IMR-90 (cell line): ENCODE data around the gene APMAP. TPM values are rescaled to one million over a fixed set of nuclear protein-coding genes. Genes with fewer than 3 reads are reported as not detected.

Source experiments
- ATAC-seq: fragments of 200-7000 bp; cut with Tn5 transposase; 2 replicates; pipeline ENCODE4 v1.9.1; 2020; ENCODE audit warnings: low read depth, mild to moderate bottlenecking, moderate library complexity
- BruUV-seq: library from RNA; stranded (reverse); fragments of 400-500 nt; replicated peaks from 2 replicates; lab custom pipeline; 2021; lab: Mats Ljungman, UMichigan
- CTCF ChIA-PET: fragments of 300-600 bp; formaldehyde crosslinking; extraction: SDS; loops from one replicate; lab custom pipeline; 2021; ENCODE audit warnings: antibody characterized with exemption; lab: Yijun Ruan, JAX
- POLR2A ChIA-PET: fragments of 300-600 bp; sonication (Branson Sonifier 250); formaldehyde crosslinking; loops from one replicate; lab custom pipeline; 2022; ENCODE audit warnings: antibody characterized with exemption; ENCODE audit not compliant: unreplicated experiment; lab: Charles Lee
- DNase-seq: peaks from one replicate; pipeline ENCODE4 v3.0.0; 2013
- H2AFZ ChIP-seq: replicated peaks from 2 replicates; pipeline ENCODE3; 2013; ENCODE audit warnings: low read length, mild to moderate bottlenecking; ENCODE audit not compliant: poor library complexity
- H2AK5ac ChIP-seq: 2 replicates; pipeline ENCODE4 v1.6.1; 2013; ENCODE audit warnings: low read depth, low read length, inconsistent platforms
- H2AK9ac ChIP-seq: replicated peaks from 2 replicates; pipeline ENCODE3; 2013; ENCODE audit warnings: mild to moderate bottlenecking, low read depth, low read length, moderate library complexity; ENCODE audit not compliant: poor library complexity
- H2BK120ac ChIP-seq: 2 replicates; pipeline ENCODE4 v1.6.1; 2013; ENCODE audit warnings: low read depth, low read length, inconsistent platforms
- H2BK15ac ChIP-seq: 3 replicates; pipeline ENCODE4 v1.6.1; 2013; ENCODE audit warnings: low read depth, low read length, inconsistent platforms
- H2BK20ac ChIP-seq: 2 replicates; pipeline ENCODE4 v1.6.1; 2013; ENCODE audit warnings: low read depth, mild to moderate bottlenecking, inconsistent platforms, low read length, moderate library complexity
- H2BK5ac ChIP-seq: 2 replicates; pipeline ENCODE4 v1.6.1; 2013; ENCODE audit warnings: mild to moderate bottlenecking, low read depth, low read length, inconsistent platforms; ENCODE audit not compliant: poor library complexity, severe bottlenecking
- H3K14ac ChIP-seq: replicated peaks from 2 replicates; pipeline ENCODE4 v1.6.1; 2013; ENCODE audit warnings: low read depth, low read length, inconsistent platforms
- H3K18ac ChIP-seq: 2 replicates; pipeline ENCODE4 v1.6.1; 2013; ENCODE audit warnings: low read depth, low read length, control low read depth
- H3K23ac ChIP-seq: 2 replicates; pipeline ENCODE4 v1.6.1; 2013; ENCODE audit warnings: low read depth, low read length, inconsistent platforms
- H3K27ac ChIP-seq: 2 replicates; pipeline ENCODE4 v1.5.1; 2013; ENCODE audit warnings: mild to moderate bottlenecking, control low read depth, low read length; ENCODE audit not compliant: insufficient read depth
- H3K27me3 ChIP-seq: 2 replicates; pipeline ENCODE4 v1.6.1; 2013; ENCODE audit warnings: low read length; ENCODE audit not compliant: control insufficient read depth, insufficient read depth
- H3K36me3 ChIP-seq: 2 replicates; pipeline ENCODE4 v1.6.1; 2013; ENCODE audit warnings: low read length, mixed read lengths; ENCODE audit not compliant: control insufficient read depth, insufficient read depth
- H3K4ac ChIP-seq: 2 replicates; pipeline ENCODE4 v1.6.1; 2013; ENCODE audit warnings: low read depth, low read length, inconsistent platforms
- H3K4me1 ChIP-seq: 2 replicates; pipeline ENCODE4 v1.6.1; 2013; ENCODE audit warnings: low read length, mixed read lengths; ENCODE audit not compliant: control insufficient read depth, insufficient read depth
- H3K4me2 ChIP-seq: 2 replicates; pipeline ENCODE4 v1.6.1; 2013; ENCODE audit warnings: low read depth, mild to moderate bottlenecking, control low read depth, low read length, moderate library complexity
- H3K4me3 ChIP-seq: 2 replicates; pipeline ENCODE4 v1.5.1; 2013; ENCODE audit warnings: low read depth, mild to moderate bottlenecking, control low read depth, low read length, moderate library complexity; ENCODE audit not compliant: insufficient read depth
- H3K56ac ChIP-seq: 2 replicates; pipeline ENCODE4 v1.6.1; 2013; ENCODE audit warnings: low read length, inconsistent platforms; ENCODE audit not compliant: insufficient read depth; ENCODE audit errors: extremely low read depth
- H3K79me1 ChIP-seq, 2 experiments: 2 replicates each; pipeline ENCODE4 v1.6.1; 2013; ENCODE audit warnings: low read length in 2 of 2, inconsistent platforms in 1 of 2, low read depth in 1 of 2
- H3K9ac ChIP-seq: 2 replicates; pipeline ENCODE4 v1.6.1; 2013; ENCODE audit warnings: low read depth, low read length, control low read depth
- H3K9me1 ChIP-seq: 2 replicates; pipeline ENCODE4 v1.6.1; 2013; ENCODE audit warnings: low read length, inconsistent platforms; ENCODE audit not compliant: insufficient read depth
- H3K9me3 ChIP-seq: 2 replicates; pipeline ENCODE4 v1.6.1; 2013; ENCODE audit warnings: low read length; ENCODE audit not compliant: control insufficient read depth, insufficient read depth
- H4K20me1 ChIP-seq: 2 replicates; pipeline ENCODE4 v1.6.1; 2013; ENCODE audit warnings: low read length, inconsistent platforms; ENCODE audit not compliant: insufficient read depth
- H4K5ac ChIP-seq: 2 replicates; pipeline ENCODE4 v1.6.1; 2013; ENCODE audit warnings: mild to moderate bottlenecking, low read depth, low read length, control low read depth
- H4K8ac ChIP-seq, 2 experiments: 2 replicates each; pipeline ENCODE4 v1.6.1; 2013; ENCODE audit warnings: low read depth in 2 of 2, low read length in 2 of 2, control low read depth in 1 of 2, inconsistent platforms in 1 of 2
- H4K91ac ChIP-seq: 2 replicates; pipeline ENCODE4 v1.6.1; 2013; ENCODE audit warnings: low read depth, low read length, inconsistent platforms; ENCODE audit not compliant: insufficient read depth
- BHLHE40 ChIP-seq: fragments of 150-350 bp; IDR thresholded peaks from 2 replicates; pipeline ENCODE4 v1.6.1; 2016; ENCODE audit warnings: mild to moderate bottlenecking, low read depth, low read length
- CEBPB ChIP-seq: IDR thresholded peaks from 2 replicates; pipeline ENCODE4 v1.6.1; 2012; ENCODE audit warnings: low read depth, low read length, improper control_type of control experiment
- CTCF ChIP-seq: conservative IDR thresholded peaks from 2 replicates; pipeline ENCODE4 v1.5.1; 2012; ENCODE audit warnings: mild to moderate bottlenecking, low read depth, low read length, improper control_type of control experiment
- MAZ ChIP-seq: IDR thresholded peaks from 2 replicates; pipeline ENCODE4 v1.6.1; 2012; ENCODE audit warnings: low read depth, mild to moderate bottlenecking, low read length, improper control_type of control experiment, moderate library complexity, borderline replicate concordance
- MXI1 ChIP-seq: IDR thresholded peaks from 2 replicates; pipeline ENCODE4 v1.6.1; 2012; ENCODE audit warnings: low read depth, mild to moderate bottlenecking, low read length, moderate library complexity, borderline replicate concordance
- NFE2L2 ChIP-seq: fragments of 150-350 bp; IDR thresholded peaks from 2 replicates; pipeline ENCODE4 v1.6.1; 2016; ENCODE audit warnings: low read depth, mild to moderate bottlenecking, low read length
- RCOR1 ChIP-seq: IDR thresholded peaks from 2 replicates; pipeline ENCODE4 v1.6.1; 2012; ENCODE audit warnings: mild to moderate bottlenecking, low read length, improper control_type of control experiment; ENCODE audit not compliant: insufficient replicate concordance
- RFX5 ChIP-seq: IDR thresholded peaks from 2 replicates; pipeline ENCODE4 v1.8.0; 2012; ENCODE audit warnings: low read depth, mild to moderate bottlenecking, low read length, moderate library complexity
- USF2 ChIP-seq: fragments of 150-350 bp; IDR thresholded peaks from 2 replicates; pipeline ENCODE4 v1.6.1; 2017; ENCODE audit warnings: mild to moderate bottlenecking, antibody characterized with exemption, low read length, low read depth
- WGBS, 2 experiments: methylation state at CpG; one replicate each; pipeline versions ENCODE4 v1.1.5 to v1.1.7; 2013; ENCODE audit warnings: missing lambda C conversion rate in 2 of 2; ENCODE audit not compliant: insufficient read length in 1 of 2; ENCODE audit errors: extremely low coverage in 2 of 2; 5-methylcytosine and 5-hydroxymethylcytosine counted together
- dilution Hi-C: fragments of 300-500 bp; cut with HindIII; formaldehyde crosslinking; loops from one replicate; pipeline ENCODE4 v1.14.3; 2018; ENCODE audit warnings: low sequenced_read_pairs; ENCODE audit not compliant: unreplicated experiment
- in situ Hi-C: fragments of 300-500 bp; cut with MboI; formaldehyde crosslinking; loops from 3 replicates; pipeline ENCODE4 v1.14.3; 2019; ENCODE audit warnings: low sequenced_read_pairs, inconsistent platforms, mixed read lengths
- intact Hi-C: fragments of 100-400 bp; cut with micrococcal nuclease; formaldehyde crosslinking; loops from 2 replicates; pipeline ENCODE4 v1.10.0; 2022
- polyA plus RNA-seq, 3 experiments: library from polyadenylated mRNA; depleted of rRNA; stranded (reverse); fragments of >200 nt; gene quantifications; 2 replicates each; pipeline ENCODE4 v1.2.3, GENCODE V29; 2012; ENCODE audit warnings: low replicate concordance in 1 of 3
- total RNA-seq: library from RNA; depleted of rRNA; stranded (reverse); fragments of >200 nt; gene quantifications from 2 replicates; pipeline ENCODE4 v1.2.3, GENCODE V29; 2012

APMAP gene
- total and polyA plus RNA-seq, 2 of the 4 experiments (the other 2 are of a cell fraction): 67.2 to 88.8 TPM

GRCh38 chr20:25012616-25013189, 20.2 kb upstream of the APMAP start:
- H4K8ac ChIP-seq: no peak overlapping the region
- H2BK5ac ChIP-seq: no peak overlapping the region
- H4K91ac ChIP-seq: no peak overlapping the region
- ChIA-PET POLR2A (no interaction called here), CTCF (no interaction called here)
- no peak overlapping the region for H2AK9ac ChIP-seq
- H2AFZ ChIP-seq: no peak overlapping the region
- H2BK20ac ChIP-seq: no peak overlapping the region
- no peak overlapping the region for H3K4ac ChIP-seq
- peaks cover 2% of the 10 kb centered on the region; the same call in 1 of the 2 replicates for H3K4me1 ChIP-seq
- no peak overlapping the region for H2BK120ac ChIP-seq
- no TSS peak for BruUV-seq
- no peaks in the 10 kb centered on the region for H3K9me1 ChIP-seq
- peaks cover 1% of the 10 kb centered on the region; the same call in 1 of the 2 replicates for H3K27me3 ChIP-seq
- in situ Hi-C loops: no loop called here
- H4K5ac ChIP-seq: no peak overlapping the region
- intact Hi-C loops: no loop called here
- no peak overlapping the region for H3K4me2 ChIP-seq
- H3K23ac ChIP-seq: no peak overlapping the region
- H3K36me3 ChIP-seq: no peaks in the 10 kb centered on the region; the same call in 1 of the 2 replicates
- H3K14ac ChIP-seq: no peak overlapping the region
- H3K4me3 ChIP-seq: no peak overlapping the region
- H3K27ac ChIP-seq: no peak overlapping the region
- DNase-seq: no peak
- no peaks in the 10 kb centered on the region for H3K79me1 ChIP-seq
- no peak overlapping the region for H2AK5ac ChIP-seq
- no peak for ATAC-seq
- H3K9ac ChIP-seq: no peak overlapping the region
- no peaks in the 10 kb centered on the region for H4K20me1 ChIP-seq
- H3K18ac ChIP-seq: no peak overlapping the region
- H3K9me3 ChIP-seq: no peaks in the 10 kb centered on the region
- TF ChIP-seq MXI1: no peak
- TF ChIP-seq CTCF: no peak
- no peak for TF ChIP-seq NFE2L2
- no peak for TF ChIP-seq BHLHE40
- no peak for TF ChIP-seq RFX5
- no peak for TF ChIP-seq MAZ
- no peak for TF ChIP-seq RCOR1
- no peak for TF ChIP-seq USF2
- TF ChIP-seq CEBPB: no peak
- dilution Hi-C loops: no loop called here
- H3K56ac ChIP-seq: no peak overlapping the region
- H2BK15ac ChIP-seq: no peak overlapping the region
- WGBS, 2 experiments: 100% methylated on average over 5 of the region's 21 CpGs; no CpG with 5 or more reads in 1 of the 2 experiments
